Pancreas (tissue), 10 donors: Measurements from ENCODE around the gene FLT1. TPM values are rescaled to one million over a fixed set of nuclear protein-coding genes. Genes with fewer than 3 reads are reported as not detected.
A peak's percentile ranks its signal among the peaks of the same experiment; 100 is the strongest.

Experiments used
- ATAC-seq, 4 donors: fragments of 200-7000 bp; cut with Tn5 transposase; one replicate each; pipeline versions ENCODE4 v1.8.0 to v1.9.1; 2020; ENCODE audit warnings: mild to moderate bottlenecking in 4 of 4, moderate library complexity in 4 of 4
- DNase-seq, 6 donors: peaks; one replicate each; pipeline ENCODE4 v3.0.0-alpha.2; 2020
- FAIRE-seq: peaks from 2 replicates; lab custom pipeline; 2012; peaks lifted over from hg19 to GRCh38; lab: Jason Lieb, UNC
- H3K27ac ChIP-seq, 4 donors: fragments of 200-600 bp; sonication (generic); 1 replicate in 3 of 4; 2 replicates in 1 of 4; pipeline versions ENCODE4 v1.5.0 to v1.8.0; 2020
- H3K27me3 ChIP-seq, 4 donors: fragments of 200-600 bp; one replicate each; pipeline ENCODE4 v1.8.0; 2021
- H3K36me3 ChIP-seq, 3 donors: fragments of 200-600 bp; sonication (generic) in 1 of 3; one replicate each; pipeline versions ENCODE4 v1.5.0 to v1.8.0; 2020 to 2021
- H3K4me1 ChIP-seq, 3 donors: fragments of 200-600 bp; one replicate each; pipeline ENCODE4 v1.8.0; 2021
- H3K4me3 ChIP-seq, 4 donors: fragments of 200-600 bp; sonication (generic) in 2 of 4; one replicate each; pipeline versions ENCODE4 v1.5.0 to v1.8.0; 2020 to 2021
- H3K9me3 ChIP-seq, 4 donors: fragments of 200-600 bp; one replicate each; pipeline ENCODE4 v1.8.0; 2021
- WGBS, 2 donors: extraction: QIAGEN DNeasy Blood & Tissue Kit; methylation state at CpG; one replicate each; pipeline ENCODE4 v1.1.7; 2013; 5-methylcytosine and 5-hydroxymethylcytosine counted together
- intact Hi-C, 3 donors: fragments of 100-400 bp; cut with DNase I; formaldehyde crosslinking; loops; one replicate each; pipeline versions ENCODE4 v1.11.1 to v1.14.2; 2022
- polyA plus RNA-seq, 2 donors: library from polyadenylated mRNA; stranded (reverse); fragments of 200-250 nt; gene quantifications; one replicate each; pipeline ENCODE4 v1.2.3, GENCODE V29; 2013
- total RNA-seq, 6 donors: library from RNA; stranded (reverse); fragmentation: NEBNext Ultra II Directional in 4 of 6; extraction: Animal tissue kit (Norgen Biotek cat#: 25700) in 4 of 6; gene quantifications; one replicate each; pipeline versions ENCODE4 v1.2.1 to v1.2.4, GENCODE V29; 2021 to 2023
- TF ChIP-seq, protein P1 (sequence below), 4 donors: fragments of 200-600 bp; sonication (generic) in 3 of 4; IDR thresholded peaks; one replicate each; pipeline versions ENCODE4 v1.5.0 to v1.8.0; 2021; ENCODE audit warnings: antibody characterized with exemption in 4 of 4
- donor health status: healthy with polysubstance abuse.
- donor health status: DM: no; HTN: no; CAD: no; lungs with moderate emphysema.
- donor health status: DM: no; HTN: no; CAD: no.
- donor health status: control.
- donor health status: control.
- donor health status: Bipolar disorder and iron deficiency.
- donor health status: DM: yes; HTN: yes; CAD: no.
- donor health status: DM: no; HTN: no; CAD: no.
- donor health status: DM: no; HTN: no; CAD: no.
- donor health status: DM: yes; HTN: yes; CAD: no.

FLT1 gene
- total and polyA plus RNA-seq, 8 donors = 1.1 to 12.7 (median 8.1) TPM

DNA sequence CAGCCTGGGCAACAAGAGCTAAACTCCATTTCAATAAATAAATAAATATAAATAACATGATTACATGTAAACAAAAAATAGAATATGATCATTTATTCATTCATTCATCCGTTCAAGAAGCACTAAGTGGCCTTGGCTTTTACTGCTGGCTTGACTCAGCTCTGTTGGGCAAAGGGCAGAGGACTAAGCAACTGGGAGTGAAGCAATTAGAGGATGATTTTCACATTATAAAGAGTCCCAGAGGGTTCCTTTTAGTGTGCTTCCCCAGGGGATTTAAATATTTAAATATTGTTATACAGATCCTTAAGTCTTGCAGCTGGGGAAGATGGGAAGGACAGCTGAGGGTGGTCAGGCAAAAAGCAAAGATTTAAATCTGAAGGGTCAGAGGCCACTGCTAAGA, 34.9 kb upstream of the FLT1 start:
- TF ChIP-seq, protein P1, sequence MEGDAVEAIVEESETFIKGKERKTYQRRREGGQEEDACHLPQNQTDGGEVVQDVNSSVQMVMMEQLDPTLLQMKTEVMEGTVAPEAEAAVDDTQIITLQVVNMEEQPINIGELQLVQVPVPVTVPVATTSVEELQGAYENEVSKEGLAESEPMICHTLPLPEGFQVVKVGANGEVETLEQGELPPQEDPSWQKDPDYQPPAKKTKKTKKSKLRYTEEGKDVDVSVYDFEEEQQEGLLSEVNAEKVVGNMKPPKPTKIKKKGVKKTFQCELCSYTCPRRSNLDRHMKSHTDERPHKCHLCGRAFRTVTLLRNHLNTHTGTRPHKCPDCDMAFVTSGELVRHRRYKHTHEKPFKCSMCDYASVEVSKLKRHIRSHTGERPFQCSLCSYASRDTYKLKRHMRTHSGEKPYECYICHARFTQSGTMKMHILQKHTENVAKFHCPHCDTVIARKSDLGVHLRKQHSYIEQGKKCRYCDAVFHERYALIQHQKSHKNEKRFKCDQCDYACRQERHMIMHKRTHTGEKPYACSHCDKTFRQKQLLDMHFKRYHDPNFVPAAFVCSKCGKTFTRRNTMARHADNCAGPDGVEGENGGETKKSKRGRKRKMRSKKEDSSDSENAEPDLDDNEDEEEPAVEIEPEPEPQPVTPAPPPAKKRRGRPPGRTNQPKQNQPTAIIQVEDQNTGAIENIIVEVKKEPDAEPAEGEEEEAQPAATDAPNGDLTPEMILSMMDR (IDR thresholded peaks at IDR 0.05) = no peak
- WGBS, 2 donors = 39 to 55% methylated on average over 1 of the region's 1 CpG
- intact Hi-C loops = no loop called here
- H3K27ac ChIP-seq = no peak overlapping the region
- H3K4me1 ChIP-seq = peaks cover 0 to 6% (median 5%) of the 10 kb centered on the region in 3 donors
- FAIRE-seq = no peak
- no peaks in the 10 kb centered on the region for H3K36me3 ChIP-seq
- no peaks in the 10 kb centered on the region for H3K9me3 ChIP-seq
- H3K27me3 ChIP-seq = peaks cover 0 to 12% (median 0%) of the 10 kb centered on the region in 4 donors
- H3K4me3 ChIP-seq = no peak overlapping the region
- no peak for ATAC-seq
- DNase-seq = no peak

DNA sequence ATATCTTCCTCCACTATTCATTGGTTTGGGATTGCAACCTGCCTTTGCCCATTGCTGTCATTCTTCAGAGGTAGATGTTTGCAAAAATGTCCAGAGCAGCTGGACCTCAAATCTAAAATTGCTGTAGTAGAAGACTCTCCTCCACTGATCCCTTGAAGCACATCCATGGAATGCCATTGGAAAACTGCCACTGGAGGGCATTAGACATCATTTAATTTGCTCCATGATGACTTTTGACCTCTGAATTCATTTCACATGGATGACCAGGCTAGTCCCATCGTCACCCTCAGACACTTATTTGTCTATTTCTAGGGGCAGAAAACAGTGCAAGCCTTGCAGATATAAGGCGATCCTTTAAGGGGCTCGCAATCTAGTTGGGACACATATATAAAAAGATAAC, 33.9 kb upstream of the FLT1 start:
- peaks cover 0 to 12% (median 0%) of the 10 kb centered on the region in 4 donors for H3K27me3 ChIP-seq
- intact Hi-C loops = no loop called here
- TF ChIP-seq, protein P1 (IDR thresholded peaks at IDR 0.05) = no peak
- H3K27ac ChIP-seq = no peak overlapping the region
- no peaks in the 10 kb centered on the region for H3K9me3 ChIP-seq
- DNase-seq (no peak), FAIRE-seq (no peak), ATAC-seq (no peak)
- no peak overlapping the region for H3K4me3 ChIP-seq
- WGBS, 2 donors = 64 to 65% methylated on average over 3 of the region's 3 CpGs
- peaks cover 0 to 6% (median 5%) of the 10 kb centered on the region in 3 donors for H3K4me1 ChIP-seq
- H3K36me3 ChIP-seq = no peaks in the 10 kb centered on the region

DNA sequence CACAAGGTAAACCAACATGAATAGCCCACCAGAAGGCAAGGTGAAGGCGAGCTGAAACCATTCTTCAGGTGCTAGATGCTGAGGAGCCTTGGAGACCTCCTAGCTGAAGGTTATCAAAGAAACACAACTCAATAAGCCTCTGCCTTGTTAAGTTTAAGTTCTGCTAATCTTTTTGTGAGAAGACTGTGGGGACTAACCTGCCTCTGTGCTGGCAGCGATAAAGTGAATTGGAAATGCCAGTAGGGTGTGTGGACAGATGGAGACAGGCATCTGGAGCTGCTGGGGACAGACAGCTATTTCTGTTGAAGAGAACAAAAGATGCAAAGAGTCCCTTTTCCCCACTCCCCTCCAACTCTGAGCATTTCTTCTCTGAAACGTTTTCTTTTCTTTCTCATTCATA, 33.5 kb upstream of the FLT1 start:
- Histone ChIP-seq H3K27ac (no peak overlapping the region), H3K36me3 (no peaks in the 10 kb centered on the region), H3K4me1 (peaks cover 0 to 6% (median 5%) of the 10 kb centered on the region in 3 donors), H3K4me3 (no peak overlapping the region), H3K9me3 (no peaks in the 10 kb centered on the region), H3K27me3 (peaks cover 0 to 13% (median 0%) of the 10 kb centered on the region in 4 donors)
- 41 to 43% methylated on average over 3 of the region's 3 CpGs for WGBS, 2 donors
- no peak for FAIRE-seq
- ATAC-seq = no peak
- TF ChIP-seq, protein P1 (IDR thresholded peaks at IDR 0.05) = no peak
- DNase-seq = no peak
- intact Hi-C loops = no loop called here

DNA sequence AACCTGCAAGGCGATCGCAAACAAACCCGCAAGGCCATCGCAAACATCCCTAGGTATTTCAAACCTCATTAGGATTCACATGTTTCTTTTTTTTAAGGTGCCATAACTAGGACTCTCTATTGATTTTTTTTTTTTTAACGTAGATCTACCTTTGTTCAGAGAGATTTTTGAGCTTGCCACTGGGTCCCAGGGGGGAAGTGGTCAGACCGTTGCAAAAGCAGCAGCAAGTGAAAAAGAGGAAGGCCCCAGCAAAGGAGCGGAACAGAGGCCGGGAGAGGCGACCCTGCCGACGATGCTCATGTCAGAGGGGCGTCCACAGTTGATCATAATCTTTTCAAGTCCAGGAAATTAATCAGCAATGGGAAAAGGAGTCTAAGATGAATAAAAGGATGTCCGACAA, 32.7 kb upstream of the FLT1 start:
- DNase-seq (no peak), ATAC-seq (peak in 1 of 4 donors; percentile 27), FAIRE-seq (no peak)
- intact Hi-C loops = no loop called here
- Histone ChIP-seq H3K9me3 (no peaks in the 10 kb centered on the region), H3K4me3 (no peak overlapping the region), H3K36me3 (no peaks in the 10 kb centered on the region), H3K4me1 (peaks cover 0 to 6% (median 5%) of the 10 kb centered on the region in 3 donors), H3K27ac (no peak overlapping the region), H3K27me3 (peaks cover 0 to 17% (median 0%) of the 10 kb centered on the region in 4 donors)
- whole genome bisulfite sequencing, 2 donors = 31 to 33% methylated on average over 13 of the region's 13 CpGs
- TF ChIP-seq, protein P1 (IDR thresholded peaks at IDR 0.05) = no peak

DNA sequence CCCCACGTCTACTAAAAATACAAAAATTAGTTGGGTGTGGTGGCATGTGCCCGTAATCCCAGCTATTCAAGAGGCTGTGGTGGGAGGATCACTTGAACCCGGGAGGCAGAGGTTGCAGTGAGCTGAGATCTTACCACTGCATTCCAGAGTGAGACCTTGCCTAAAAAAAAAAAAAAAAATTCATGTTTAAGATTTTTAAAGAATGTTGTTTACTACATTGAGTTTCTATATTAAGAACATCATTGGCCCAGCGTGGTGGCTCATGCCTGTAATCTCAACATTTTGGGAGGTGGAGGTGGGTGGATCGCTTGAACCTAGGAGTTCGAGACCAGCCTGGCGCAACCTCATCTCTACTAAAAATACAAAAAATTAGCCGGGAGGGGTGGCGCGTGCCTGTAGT, 31.9 kb upstream of the FLT1 start:
- H3K36me3 ChIP-seq = no peaks in the 10 kb centered on the region
- no peak for FAIRE-seq
- no peak overlapping the region for H3K27ac ChIP-seq
- H3K4me1 ChIP-seq = peaks cover 0 to 6% (median 5%) of the 10 kb centered on the region in 3 donors
- no peaks in the 10 kb centered on the region for H3K9me3 ChIP-seq
- no peak for ATAC-seq
- intact Hi-C loops = no loop called here
- peaks cover 0 to 17% (median under 1%) of the 10 kb centered on the region in 4 donors for H3K27me3 ChIP-seq
- no peak for DNase-seq
- H3K4me3 ChIP-seq = no peak overlapping the region
- 65 to 75% methylated on average over 10 of the region's 10 CpGs for WGBS, 2 donors
- TF ChIP-seq, protein P1 (IDR thresholded peaks at IDR 0.05) = no peak
